GM12892 (cell line): ENCODE results near the gene PLCE1.

Experiments
- POLR2A ChIP-seq: IDR thresholded peaks from 2 replicates; pipeline ENCODE4 v1.6.1; 2011; ENCODE audit warnings: low read depth, low read length, control low read depth
- POLR2AphosphoS5 ChIP-seq: IDR thresholded peaks from 2 replicates; pipeline ENCODE4 v1.6.1; 2011; ENCODE audit warnings: low read depth, low read length, control low read depth
- TAF1 ChIP-seq: IDR thresholded peaks from 2 replicates; pipeline ENCODE4 v1.6.1; 2011; ENCODE audit warnings: low read depth, mild to moderate bottlenecking, control low read depth, low read length, borderline replicate concordance

DNA sequence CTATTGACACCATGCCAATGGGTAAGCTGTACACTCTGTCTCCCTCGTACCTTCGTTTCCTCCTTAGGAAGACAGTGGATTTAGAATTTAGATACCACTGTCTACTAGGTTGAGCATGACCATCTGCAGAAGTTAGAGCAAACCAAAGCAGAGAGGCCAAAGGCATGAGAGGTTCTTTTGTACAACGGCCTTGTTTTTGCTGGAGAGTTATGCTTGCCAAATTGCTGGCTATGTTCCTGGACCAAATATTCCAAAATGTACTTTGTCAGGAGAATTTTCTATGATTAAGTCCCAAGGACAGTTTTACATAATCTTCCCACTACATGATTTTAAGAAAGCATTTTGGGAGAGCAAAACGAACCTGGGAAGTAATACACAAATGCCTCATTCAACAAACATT lies 47.9 kb upstream of the PLCE1 start:
- no peak for TF ChIP-seq POLR2A
- no peak for TF ChIP-seq TAF1
- no peak for TF ChIP-seq POLR2AphosphoS5
